NT2/D1 (cell line): ENCODE results near the gene BBOF1.

Source experiments
- SUZ12 ChIP-seq: IDR thresholded peaks from 2 replicates; pipeline ENCODE4 v1.6.1; 2011; ENCODE audit not compliant: insufficient read length, insufficient read depth; ENCODE audit errors: extremely low read depth
- YY1 ChIP-seq: IDR thresholded peaks from 2 replicates; pipeline ENCODE4 v1.6.1; 2011; ENCODE audit not compliant: insufficient read length, insufficient read depth
- ZNF274 ChIP-seq: IDR thresholded peaks from 2 replicates; pipeline ENCODE4 v1.6.1; 2011; ENCODE audit warnings: mild to moderate bottlenecking, low read depth, low read length

DNA sequence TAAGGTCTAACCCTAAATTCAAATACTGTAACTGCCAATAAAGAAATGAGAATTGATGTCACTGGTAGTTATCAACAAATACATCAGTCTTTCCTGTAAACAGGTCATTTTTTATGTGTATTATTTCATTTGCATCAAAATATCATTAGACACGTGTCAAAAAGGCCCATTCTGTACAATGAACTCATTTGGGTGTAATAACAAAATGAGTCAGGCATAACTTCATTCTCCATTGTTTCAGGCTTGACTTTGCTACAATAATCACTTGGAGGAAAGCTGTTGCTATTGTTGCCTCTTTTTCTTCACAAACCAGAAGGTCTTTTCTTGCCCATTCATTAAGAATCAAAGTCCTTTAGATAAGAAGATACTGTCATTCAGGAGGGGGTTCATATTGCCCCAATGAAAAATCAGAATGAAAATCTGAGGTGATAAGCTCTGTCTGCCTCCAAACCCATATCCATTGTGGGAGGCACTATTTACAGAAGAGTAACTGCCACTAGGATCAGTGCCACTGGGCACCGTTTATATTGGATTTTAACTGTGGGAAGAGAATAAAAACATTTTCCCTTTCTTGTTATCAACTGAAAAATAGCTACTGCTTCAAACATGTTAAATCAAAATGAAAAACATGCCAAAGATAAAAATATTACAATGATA is 10.2 kb upstream of the BBOF1 start:
- TF ChIP-seq SUZ12 (no peak), ZNF274 (no peak), YY1 (no peak)
